Measurements from ENCODE around the gene LUC7L.
"Not testable (repeated sequence)": the region's sequence is repeated elsewhere in the genome, so short reads cannot be mapped to it uniquely, and the experiment has no call there.

Gene LUC7L

GRCh38 chr16:228852-229730 lies at the start of gene LUC7L:
Gene LUC7L (minus strand): TSS chr16:229449. CDS start chr16:229339, 110 bp downstream.
- DNase-seq, result peak; percentile 88

GRCh38 chr16:278863-279366 lies 49.7 kb upstream of the LUC7L start:
- DNase-seq, result peak; percentile 66

DNA sequence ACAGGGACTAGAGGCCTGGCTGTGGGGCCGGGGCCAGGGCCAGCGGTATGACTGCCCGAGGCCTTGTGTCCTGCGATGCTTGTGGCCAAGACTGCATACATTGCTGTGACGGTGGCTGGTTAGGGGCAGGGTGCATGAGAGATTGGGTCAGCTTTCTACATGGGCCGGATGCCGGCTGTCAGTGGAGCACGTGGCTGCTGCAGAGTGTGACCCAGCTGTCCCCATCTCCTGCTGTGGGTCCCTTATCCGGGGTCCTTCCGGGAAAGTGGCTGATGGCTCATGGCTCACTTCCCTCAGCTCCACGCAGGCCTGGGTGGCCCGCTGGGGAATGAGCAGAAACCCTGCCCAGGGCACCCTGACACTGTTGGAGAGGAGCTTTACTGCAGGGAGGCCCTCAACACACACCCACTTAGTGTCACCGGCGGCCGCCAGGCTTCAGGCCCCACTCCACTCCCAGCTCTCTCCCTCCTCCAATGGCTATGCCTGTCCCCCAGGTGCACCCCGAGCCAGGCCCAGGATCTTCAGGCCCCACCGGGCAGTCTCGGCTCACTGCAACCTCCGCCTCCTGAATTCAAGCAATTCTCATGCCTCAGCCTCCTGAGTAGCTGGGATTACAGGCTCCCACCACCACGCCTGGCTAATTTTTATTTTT lies 47.3 kb upstream of the LUC7L start:
- DNase-seq, result no peak

DNA sequence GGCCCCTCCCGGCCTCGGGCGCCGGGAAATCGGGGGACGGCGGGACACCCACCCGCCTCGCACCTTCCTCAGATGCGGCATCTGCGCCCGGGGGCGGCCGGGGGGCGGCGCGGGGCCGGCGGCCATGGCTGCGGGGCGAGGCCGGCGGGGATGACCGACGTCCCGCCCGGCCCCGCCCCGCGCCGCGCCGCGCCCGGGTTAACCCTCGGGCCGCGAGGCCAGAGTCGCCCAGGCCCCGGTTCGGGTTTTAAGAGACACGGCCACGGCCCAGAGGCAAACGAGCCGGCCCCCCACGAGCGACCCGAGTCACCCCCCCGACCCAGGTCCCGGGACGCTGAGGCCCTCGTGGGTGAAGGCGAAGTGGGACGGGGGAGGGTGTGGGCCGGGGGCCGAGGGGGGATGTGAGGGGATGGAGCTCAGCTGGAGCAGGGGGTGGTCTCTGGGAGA lies 46.6 kb upstream of the LUC7L start, which contains the start of gene RGS11:
Gene RGS11, minus strand, starts transcription at position 159 of the 447 bp plus-strand sequence. Its CDS starts 33 bp downstream, at position 126.
- DNase-seq, result no peak

- no peak for DNase-seq
Observed at GRCh38 chr16:275041-275641, 45.9 kb upstream of the LUC7L start.

DNA sequence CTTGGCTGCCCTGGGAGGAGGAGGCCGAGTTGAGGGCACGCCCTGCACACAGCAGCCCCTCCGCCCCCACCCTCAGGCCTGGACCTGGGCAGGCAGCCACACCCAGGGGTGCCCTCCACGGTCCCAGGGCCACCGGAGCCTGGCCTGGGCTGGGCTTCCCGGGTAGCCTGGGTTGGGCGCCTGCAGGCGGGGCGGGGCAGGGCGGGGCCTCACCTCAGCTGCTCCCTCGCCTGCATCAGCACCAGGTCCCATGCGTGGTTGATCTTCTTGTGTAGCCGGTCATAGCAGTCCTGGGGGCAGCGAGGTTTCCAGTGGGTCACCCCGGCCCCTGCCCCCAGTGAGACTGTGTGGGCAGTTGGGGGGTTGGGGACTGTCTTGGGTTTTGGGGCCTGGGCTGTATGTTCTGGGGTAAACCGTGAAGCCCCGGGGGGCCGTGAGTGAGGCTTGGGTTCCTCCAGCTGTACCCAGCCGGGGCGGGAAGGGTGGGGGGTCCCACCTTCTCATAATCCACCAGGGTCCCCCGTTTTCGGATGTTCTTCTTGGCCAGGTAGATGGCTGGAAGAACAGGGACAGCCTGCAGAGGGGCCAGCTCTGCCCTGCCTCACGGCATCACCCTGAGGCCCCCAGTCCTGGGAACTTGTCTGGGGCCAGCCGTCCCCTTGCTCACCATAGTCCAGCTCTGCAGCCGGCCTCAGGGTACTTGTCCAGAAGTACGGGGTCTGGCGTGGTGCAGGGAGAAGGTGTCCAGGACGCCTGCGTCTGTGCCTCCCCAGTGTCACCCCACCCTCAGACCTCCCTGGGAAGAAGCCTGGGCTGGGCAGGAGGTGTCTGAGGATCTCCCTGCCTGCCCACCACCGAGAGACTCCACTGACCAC lies 44.5 kb upstream of the LUC7L start:
- no peak for DNase-seq

DNA sequence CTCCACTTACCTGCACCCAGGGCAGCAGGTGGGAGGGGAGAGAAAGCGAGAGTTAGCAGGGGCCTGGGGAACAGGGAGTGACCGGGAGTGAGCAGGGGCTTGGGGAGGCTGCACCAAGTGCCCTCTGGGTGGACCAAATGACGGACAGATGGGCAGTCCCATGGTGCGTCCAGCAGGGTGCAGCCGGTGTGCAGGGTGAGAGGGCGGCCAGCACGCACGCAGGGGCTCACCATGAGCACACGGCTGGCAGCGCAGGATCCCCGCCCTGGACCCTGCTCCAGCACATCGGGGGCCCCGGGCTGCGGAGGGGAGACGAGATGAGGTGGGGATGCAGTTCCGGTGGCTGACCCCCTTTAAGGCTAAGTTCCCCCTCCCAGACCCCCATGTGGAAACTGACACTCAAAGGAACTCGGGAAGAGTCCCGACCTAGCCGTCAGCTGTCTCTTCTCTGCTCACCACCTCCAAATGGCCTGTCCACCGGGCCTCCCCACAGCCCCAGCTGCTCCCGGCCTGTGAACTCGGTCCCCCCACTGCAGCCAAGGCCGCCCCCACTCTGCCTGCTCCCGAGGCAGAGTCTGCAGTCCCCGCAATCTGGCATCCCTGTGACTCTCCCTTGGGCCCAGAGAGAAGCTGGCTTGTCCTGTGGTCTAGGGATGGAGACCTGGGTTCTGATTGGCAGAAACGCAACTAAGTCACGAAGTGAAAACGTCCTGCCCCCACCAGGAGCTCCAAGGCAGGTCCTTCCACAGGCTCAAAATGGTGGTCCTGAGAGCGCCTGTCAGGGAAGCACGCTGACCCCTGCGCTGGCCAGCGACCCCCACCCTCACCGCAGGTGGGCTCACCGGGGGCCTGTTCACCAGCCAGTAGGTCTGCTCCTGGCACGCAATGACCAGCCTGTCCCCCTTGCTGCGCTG lies 43.6 kb upstream of the LUC7L start:
- DNase-seq, result no peak

DNA sequence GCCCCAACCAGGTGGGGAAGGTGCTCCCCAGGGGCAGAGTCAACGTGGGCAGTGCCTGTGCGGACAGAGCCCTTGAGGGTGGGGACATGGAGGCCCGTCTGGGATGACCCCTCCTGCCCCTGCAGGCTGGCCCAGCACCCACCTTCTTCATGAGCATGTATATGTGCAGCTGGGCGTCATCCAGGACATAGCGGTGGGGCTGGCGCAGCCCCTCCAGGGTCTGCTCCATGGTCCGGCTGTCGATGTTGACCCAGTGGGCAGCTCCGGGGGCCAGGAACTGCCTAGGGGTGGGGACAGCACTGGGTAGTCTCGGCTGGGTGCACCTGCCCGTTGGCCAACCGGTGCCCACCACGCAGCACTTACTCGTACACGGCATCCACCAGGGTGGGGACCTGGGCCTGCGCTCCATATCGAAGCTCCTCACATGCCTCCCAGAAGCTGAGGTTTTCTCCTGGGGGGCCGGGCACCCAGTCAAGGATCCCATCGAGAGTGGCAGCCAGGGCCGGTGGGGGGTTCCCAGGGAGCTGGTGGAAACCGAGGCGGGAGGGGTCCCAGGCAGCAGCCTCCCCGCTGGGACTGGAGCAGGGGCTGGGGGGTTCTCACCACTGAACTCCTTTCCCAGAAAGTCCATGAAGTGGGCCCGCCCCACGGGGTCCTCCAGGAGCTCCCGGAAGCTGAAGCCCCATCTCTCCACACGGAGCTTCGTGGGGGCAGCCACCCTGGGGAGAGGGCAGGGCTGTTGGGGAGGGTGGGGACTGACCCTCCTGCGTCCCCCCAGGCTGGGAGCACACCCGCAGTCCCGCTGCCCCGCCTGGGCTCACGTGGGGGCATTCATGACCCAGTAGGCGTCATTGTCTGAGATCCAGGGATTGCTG lies 41.4 kb upstream of the LUC7L start:
- no peak for DNase-seq

DNA sequence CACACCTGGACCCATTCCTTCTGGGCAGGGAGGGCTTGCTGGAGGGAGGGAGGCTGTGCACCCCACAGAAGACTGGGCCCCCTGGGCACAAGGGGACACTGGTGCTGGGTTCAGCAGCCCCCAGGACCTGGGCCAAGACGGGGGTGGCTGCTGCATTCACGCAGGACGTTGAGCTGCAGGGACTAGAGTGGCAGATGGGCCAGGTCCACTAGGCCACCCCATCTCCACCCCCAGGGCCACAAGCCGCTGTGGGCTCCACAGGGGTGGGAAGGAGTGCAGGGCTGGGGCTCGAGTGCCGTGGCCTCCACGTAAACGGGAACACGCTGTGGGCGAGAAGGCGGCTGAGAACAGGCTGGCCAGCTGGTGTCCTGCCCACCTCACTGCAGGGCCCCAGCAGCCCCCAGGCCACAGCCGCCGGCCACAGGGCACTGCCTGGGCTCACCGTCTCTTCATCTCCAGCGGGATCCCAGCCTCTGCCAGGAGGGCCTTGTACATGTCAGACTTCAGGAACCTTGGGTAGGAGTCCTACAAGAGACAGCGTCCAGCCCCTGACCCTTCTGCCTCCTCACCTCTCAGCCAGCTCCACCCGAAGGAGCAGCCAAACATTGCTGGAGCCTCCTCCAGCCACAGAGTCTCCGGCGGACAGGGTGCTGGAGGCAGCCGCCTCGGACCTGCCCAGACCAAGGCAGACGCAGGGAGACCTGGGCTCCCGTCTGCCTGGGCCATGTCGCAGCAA lies 40.0 kb upstream of the LUC7L start:
- DNase-seq, result no peak

DNA sequence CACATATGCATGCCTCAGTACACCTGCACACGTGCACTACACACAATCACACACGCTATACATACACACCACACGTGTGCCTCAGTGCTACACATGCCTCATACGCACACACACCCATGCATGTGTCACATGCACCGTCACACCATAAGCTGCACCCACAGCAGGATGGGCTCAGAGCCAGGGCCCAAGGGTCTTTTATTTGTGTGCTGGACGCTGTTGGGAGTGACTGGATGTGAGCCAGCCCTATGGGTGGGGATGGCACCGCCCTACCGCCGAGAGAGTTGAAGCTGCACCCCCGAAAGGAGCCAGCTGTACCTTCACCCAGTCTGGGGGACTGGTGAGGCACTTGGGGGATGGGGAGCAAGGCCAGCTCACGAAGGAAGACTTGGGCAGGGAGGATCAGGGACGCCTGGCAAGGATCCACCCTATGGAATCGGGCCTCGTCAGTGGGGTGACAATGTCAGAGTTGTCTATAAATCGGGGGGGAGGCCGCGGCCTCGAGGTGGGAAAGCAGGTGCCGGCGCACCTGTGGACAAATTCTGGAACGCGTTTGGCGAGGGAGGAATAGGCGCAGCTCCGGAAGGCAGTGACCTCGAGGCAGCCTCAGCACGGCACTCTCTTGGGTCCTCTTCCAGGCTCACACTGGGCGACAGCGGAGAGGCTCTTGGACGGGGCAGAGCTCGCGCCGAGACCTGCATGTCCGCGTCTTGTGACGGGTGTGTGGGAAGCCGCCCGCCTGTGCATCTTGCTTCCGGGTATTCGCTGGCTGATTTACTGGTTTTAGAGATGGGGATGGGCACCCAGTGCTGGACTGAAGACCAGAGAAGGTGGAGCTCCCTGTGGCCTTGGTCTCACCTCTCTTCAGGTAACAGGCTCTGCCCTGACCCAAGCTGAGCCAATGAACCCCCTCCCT lies 39.1 kb upstream of the LUC7L start:
- no peak for DNase-seq

DNA sequence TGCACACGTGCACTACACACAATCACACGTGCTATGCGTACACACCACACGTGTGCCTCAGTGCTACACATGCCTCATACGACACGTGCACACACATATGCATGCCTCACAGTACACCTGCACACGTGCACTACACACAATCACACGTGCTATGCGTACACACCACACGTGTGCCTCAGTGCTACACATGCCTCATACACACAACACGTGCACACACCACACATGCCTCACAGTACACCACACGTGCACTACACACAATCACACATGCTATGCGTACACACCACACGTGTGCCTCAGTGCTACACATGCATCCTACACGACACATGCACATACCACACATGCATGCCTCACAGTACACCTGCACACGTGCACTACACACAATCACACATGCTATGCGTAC lies 38.3 kb upstream of the LUC7L start:
- not testable (repeated sequence) for DNase-seq

DNA sequence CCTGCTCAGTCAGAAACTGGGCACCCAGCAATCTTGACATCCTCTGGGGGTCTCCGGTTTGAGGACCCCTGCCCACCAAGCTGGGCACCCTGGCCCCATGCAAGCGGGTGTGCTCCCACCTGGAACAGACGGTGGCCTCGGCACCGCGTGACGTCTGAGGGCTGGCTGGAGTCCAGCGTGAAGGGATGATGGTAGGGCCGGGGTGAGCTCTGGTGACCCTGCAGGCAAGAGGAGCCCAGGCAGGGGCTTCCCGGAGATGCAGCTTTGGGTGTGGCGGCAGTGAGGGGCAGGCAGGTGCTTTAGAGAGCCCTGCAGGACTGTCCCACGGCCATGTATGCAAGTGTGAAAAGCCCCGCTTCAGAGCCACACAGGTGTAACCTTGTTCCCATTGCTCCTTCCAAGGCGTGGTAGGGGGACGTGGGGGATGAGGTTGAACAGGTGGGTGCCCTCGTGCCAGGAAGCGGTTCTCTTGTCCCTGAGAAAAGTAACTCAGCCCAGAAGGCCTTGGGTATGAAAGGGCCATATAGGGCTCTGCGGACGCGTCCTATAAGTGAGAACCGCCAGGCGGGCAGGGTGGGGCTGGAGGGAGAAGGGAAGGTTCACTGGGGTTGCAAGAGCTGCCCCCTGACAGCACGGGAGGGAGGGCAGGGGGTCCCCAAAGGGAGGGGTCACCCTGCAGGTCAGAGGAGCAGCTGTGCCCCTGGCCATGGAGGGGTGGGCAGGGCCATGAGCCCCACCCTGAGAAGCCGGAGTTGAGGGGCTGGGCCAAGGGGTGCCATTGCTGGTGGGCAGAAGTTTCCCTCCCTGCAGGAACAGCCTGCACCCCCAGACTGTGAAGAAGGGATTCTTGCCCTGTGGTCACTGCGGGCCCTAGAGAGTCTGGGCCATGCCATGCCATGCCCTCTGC lies 37.3 kb upstream of the LUC7L start:
- no peak for DNase-seq

- DNase-seq, result no peak
Observed at GRCh38 chr16:265711-266110, 36.5 kb upstream of the LUC7L start.

DNA sequence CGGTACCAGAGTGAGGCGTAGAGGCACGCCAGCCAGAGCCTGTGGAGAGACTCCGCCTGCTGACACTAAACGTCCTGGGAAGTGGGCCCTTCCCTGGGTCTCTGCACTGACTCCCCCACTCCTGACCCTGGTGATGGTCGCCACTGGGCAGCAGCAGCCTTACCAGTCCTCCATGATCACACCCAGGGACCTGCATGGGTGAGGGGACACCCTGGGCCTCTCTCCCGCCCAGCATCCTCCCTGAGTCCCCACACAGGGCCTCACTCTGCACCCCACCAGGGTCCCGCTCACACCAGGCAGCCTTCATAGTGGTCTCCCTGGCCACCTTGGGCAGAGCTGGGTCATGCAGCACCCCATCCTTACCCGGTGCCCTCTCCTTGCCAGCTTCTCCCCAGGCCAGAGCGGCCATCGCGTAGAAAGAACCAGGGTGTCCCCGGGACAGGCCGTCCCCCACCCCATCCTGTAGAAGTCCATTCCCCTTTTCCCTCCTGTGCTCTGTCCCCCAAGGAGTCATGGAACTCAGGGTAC lies 35.8 kb upstream of the LUC7L start:
- no peak for DNase-seq

- DNase-seq, result no peak
Observed at GRCh38 chr16:264440-264951, 35.2 kb upstream of the LUC7L start.

DNA sequence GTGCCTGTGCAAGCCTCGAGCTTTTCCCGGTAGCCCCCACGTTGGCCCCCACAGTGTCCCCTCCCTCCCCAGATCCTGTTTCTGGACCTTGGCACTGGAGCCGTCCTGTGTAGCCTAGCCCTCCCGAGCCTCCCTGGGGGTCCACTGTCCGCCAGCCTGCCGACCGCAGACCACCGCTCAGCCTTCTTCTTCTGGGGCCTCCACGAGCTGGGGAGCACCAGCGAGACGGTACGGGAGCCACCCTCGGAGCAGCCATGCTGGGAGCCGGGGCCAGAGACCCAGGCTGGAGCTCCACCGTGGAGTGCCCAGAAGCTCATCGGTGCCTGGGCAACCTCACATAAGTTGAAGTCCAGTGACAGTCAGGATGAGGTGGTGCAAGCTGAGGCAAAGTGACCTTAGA lies 34.7 kb upstream of the LUC7L start:
- no peak for DNase-seq
